Measurements from ENCODE around the gene CD59.
"Not testable (repeated sequence)": the region's sequence is repeated elsewhere in the genome, so short reads cannot be mapped to it uniquely, and the experiment has no call there.

DNA sequence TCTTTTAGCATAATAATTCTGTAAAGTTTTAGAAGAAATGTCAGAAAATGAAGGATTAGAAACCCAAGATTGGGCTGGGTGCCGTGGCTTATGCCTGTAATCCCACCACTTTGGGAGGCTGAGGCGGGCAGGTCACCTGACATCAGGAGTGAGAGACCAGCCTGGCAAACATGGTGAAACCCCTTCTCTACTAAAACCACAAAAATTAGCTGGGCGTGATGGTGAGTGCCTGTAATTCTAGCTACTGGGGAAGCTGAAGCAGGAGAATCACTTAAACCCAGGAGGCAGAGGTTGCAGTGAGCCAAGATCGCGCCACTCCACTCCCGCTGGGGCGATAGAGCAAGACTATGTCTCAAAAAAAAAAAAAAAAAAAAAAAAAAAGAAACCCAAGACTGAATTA is 74.7 kb downstream of the CD59 start:
- not testable (repeated sequence) for TF ChIP-seq EZH2 (IDR thresholded peaks at IDR 0.05; ENCODE audit: borderline replicate concordance, low read length)
- TF ChIP-seq, protein P1, sequence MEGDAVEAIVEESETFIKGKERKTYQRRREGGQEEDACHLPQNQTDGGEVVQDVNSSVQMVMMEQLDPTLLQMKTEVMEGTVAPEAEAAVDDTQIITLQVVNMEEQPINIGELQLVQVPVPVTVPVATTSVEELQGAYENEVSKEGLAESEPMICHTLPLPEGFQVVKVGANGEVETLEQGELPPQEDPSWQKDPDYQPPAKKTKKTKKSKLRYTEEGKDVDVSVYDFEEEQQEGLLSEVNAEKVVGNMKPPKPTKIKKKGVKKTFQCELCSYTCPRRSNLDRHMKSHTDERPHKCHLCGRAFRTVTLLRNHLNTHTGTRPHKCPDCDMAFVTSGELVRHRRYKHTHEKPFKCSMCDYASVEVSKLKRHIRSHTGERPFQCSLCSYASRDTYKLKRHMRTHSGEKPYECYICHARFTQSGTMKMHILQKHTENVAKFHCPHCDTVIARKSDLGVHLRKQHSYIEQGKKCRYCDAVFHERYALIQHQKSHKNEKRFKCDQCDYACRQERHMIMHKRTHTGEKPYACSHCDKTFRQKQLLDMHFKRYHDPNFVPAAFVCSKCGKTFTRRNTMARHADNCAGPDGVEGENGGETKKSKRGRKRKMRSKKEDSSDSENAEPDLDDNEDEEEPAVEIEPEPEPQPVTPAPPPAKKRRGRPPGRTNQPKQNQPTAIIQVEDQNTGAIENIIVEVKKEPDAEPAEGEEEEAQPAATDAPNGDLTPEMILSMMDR (IDR thresholded peaks at IDR 0.05; ENCODE audit: low read length): not testable (repeated sequence)
